Activated CD4-positive, alpha-beta memory T cell treated with anti-CD3 and anti-CD28 coated beads for 36 hours (primary cell): ENCODE data around the gene RPL13A. TPM values are rescaled to one million over a fixed set of nuclear protein-coding genes. Genes with fewer than 3 reads are reported as not detected.
A peak's percentile ranks its signal among the peaks of the same experiment; 100 is the strongest.

ENCODE experiments used
- CTCF ChIA-PET: fragments of 350-600 bp; sonication (Branson Sonifier 250); formaldehyde crosslinking; loops from one replicate; lab custom pipeline; 2021; ENCODE audit warnings: antibody characterized with exemption, inconsistent platforms; lab: Charles Lee
- POLR2A ChIA-PET: fragments of 350-600 bp; sonication (Branson Sonifier 250); formaldehyde crosslinking; loops from one replicate; lab custom pipeline; 2021; ENCODE audit warnings: antibody characterized with exemption; lab: Charles Lee
- DNase-seq: peaks from one replicate; pipeline ENCODE4 v3.0.0-alpha.2; 2020
- H3K27ac Mint-ChIP-seq: one replicate; pipeline ENCODE4 v1.8.0; 2021; ENCODE audit warnings: mixed read lengths
- H3K27me3 Mint-ChIP-seq: one replicate; pipeline ENCODE4 v1.8.0; 2021; ENCODE audit warnings: mixed read lengths
- H3K36me3 Mint-ChIP-seq: one replicate; pipeline ENCODE4 v1.8.0; 2021; ENCODE audit warnings: mixed read lengths
- H3K4me1 Mint-ChIP-seq: one replicate; pipeline ENCODE4 v1.8.0; 2021; ENCODE audit warnings: low read depth, mixed read lengths
- H3K4me3 Mint-ChIP-seq: one replicate; pipeline ENCODE4 v1.8.0; 2021; ENCODE audit warnings: mild to moderate bottlenecking, mixed read lengths
- H3K9me3 Mint-ChIP-seq: one replicate; pipeline ENCODE4 v1.8.0; 2021; ENCODE audit warnings: mixed read lengths
- intact Hi-C: fragments of 100-400 bp; cut with micrococcal nuclease; formaldehyde crosslinking; loops from one replicate; pipeline ENCODE4 v1.15.1; 2023
- total RNA-seq, 2 experiments: library from RNA; stranded (reverse); gene quantifications; one replicate each; pipeline ENCODE4 v1.2.3, GENCODE V29; 2021

RPL13A gene
- total RNA-seq, 2 experiments from 2014 or later = 4,276 to 4,379 TPM

DNA sequence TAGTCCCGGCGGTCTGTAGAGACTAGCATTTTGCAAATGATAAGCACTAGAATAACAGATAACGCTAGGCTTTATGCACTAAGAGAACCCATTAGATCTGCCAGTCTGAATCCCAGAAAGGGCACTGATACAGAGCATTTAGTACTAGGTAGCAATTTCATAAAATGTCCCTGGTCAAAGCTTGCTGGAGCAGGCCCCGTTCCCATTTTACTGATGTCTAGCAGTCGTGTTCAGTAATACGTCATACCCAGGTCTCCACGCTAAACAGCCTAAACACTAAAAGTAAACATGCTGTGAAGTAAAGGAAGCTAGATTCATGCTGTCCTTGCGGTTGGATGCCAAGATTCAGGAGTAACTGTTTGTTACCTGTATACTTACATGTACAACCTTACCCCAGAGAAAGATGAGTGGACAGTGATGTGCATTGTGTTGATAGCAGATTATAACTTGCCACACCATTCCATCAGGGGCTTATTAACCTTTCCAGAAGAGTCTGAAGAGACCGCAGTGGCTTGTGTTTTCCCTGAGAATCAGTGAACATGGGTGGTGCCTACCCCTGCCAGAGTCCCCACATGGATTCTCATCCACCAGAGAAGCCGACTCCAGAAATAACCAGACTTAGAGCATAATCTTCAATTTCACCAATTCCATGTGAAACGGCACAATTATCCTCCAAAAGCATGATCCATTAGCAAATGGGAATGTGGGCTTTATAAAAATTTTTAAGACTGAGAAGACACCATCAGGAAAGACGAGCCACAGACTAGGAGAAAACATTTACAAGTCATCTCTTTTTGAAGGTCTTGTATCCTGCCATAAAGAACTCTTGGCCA is 5.4 kb downstream of the RPL13A start:
- Mint-ChIP-seq H3K27ac (peak overlapping the region; percentile 84), H3K9me3 (no peaks in the 10 kb centered on the region), H3K27me3 (no peaks in the 10 kb centered on the region), H3K4me3 (peak overlapping the region; percentile 36), H3K4me1 (peaks cover 30% of the 10 kb centered on the region), H3K36me3 (peaks cover 69% of the 10 kb centered on the region)
- DNase-seq = no peak
- ChIA-PET CTCF (interaction anchor here (1.0 kb wide), 1 partner anchor 76 kb away, joined by 3 read pairs; no protein-coding TSS in a partner anchor), POLR2A (interaction anchor here (0.7 to 1.8 kb wide), 6 partner anchors 10 to 61 kb away, joined by 3 to 5 read pairs (median 4); partner anchors contain the start of gene PIH1D1)
- intact Hi-C loops = no loop called here

DNA sequence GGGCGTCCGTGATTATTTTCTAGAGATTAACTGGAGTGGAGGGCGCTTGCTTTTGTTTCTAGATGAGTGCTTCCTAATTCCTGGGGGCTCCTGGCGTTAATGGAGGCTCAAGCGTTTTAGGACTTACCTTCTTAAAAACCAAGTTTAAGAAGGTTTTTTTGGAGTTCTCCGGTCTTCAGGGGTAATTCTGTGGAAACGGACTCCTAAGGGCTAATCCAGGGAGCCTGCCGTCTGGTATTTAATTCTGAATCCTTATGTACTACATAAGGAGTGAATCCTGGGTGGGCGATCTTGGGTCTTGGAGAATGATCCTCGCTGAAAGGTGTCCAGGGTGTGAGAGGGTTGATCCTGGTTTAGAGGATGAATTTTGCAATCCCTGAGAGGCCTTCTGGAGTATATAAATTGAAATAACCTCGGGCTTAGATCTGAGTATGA is 9.2 kb downstream of the RPL13A start:
- Mint-ChIP-seq H3K4me1 (peaks cover 47% of the 10 kb centered on the region), H3K36me3 (peaks cover 60% of the 10 kb centered on the region), H3K27ac (peak overlapping the region; percentile 97), H3K9me3 (no peaks in the 10 kb centered on the region), H3K4me3 (peak overlapping the region; percentile 92), H3K27me3 (no peaks in the 10 kb centered on the region)
- ChIA-PET CTCF (interaction anchor here (1.0 to 1.5 kb wide), 2 partner anchors 73 to 75 kb away, joined by 3 to 7 read pairs; no protein-coding TSS in a partner anchor), POLR2A (interaction anchor here (0.9 to 1.9 kb wide), 4 partner anchors 21 to 181 kb away, joined by 3 to 12 read pairs (median 4); partner anchors contain the start of gene PRMT1)
- no peak for DNase-seq
- intact Hi-C loops = loop anchor here (1.0 to 5.0 kb wide), 7 partner anchors 9 to 381 kb away; partner anchors contain the start of genes AKT1S1, ALDH16A1, FLT3LG and FUZ

DNA sequence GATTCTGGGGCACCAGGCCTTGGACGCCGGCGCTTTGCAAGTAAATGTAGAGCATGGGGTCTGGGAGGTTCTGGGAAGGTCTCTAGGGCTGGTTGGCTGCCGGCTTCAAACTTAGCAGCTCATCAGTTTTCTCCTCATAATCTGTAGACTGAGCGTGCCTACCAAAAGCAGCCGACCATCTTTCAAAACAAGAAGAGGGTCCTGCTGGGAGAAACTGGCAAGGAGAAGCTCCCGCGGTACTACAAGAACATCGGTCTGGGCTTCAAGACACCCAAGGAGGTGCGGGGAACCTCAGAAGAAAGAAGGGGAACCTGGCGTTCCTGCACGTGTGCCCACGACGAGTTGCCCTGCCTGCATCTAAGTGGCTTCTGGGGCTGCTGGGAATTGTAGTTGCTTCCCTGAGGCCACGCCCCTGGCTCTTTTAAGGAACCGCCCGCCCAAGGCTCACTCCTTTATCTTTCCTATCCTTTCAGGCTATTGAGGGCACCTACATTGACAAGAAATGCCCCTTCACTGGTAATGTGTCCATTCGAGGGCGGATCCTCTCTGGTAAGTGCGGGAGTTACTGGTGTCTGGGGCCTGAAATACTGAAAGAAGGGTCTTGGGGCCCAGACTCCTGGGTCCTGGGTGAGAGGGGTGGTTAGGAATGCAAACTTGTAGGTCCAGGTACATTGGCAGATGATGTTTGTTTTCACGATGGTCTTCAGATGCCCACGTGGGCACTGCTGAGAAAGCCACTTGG is 9.8 kb downstream of the RPL13A start:
- peaks cover 49% of the 10 kb centered on the region for H3K4me1 Mint-ChIP-seq
- peak; percentile 83 for DNase-seq

DNA sequence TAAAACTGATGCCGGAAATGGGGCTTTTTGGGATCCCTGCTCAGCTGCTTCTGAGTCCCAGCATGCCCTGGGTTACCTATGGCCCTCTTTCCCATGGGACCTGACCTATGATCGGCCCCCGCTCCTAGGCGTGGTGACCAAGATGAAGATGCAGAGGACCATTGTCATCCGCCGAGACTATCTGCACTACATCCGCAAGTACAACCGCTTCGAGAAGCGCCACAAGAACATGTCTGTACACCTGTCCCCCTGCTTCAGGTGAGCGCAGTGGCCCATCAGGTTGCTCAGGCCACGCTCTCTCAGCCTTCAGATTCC is 10.3 kb downstream of the RPL13A start:
- CTCF ChIA-PET = interaction anchor here (1.4 kb wide), 1 partner anchor 9 kb away, joined by 3 read pairs; no protein-coding TSS in a partner anchor

More for the DNA sequence above, 9.8 kb downstream of the RPL13A start:
- Mint-ChIP-seq H3K36me3 (peaks cover 53% of the 10 kb centered on the region), H3K27me3 (no peaks in the 10 kb centered on the region), H3K9me3 (no peaks in the 10 kb centered on the region), H3K27ac (peak overlapping the region; percentile 97), H3K4me3 (peak overlapping the region; percentile 92)
- intact Hi-C loops = loop anchor here (2.0 to 5.0 kb wide), 3 partner anchors 180 to 380 kb away; partner anchors contain the start of genes AKT1S1, FUZ, PRMT1 and TBC1D17
- POLR2A ChIA-PET = interaction anchor here (0.6 to 1.9 kb wide), 2 partner anchors 61 to 180 kb away, joined by 3 to 12 read pairs; partner anchors contain the start of gene PRMT1
- CTCF ChIA-PET = interaction anchor here (1.0 to 1.4 kb wide), 2 partner anchors 10 to 75 kb away, joined by 3 read pairs; no protein-coding TSS in a partner anchor

DNA sequence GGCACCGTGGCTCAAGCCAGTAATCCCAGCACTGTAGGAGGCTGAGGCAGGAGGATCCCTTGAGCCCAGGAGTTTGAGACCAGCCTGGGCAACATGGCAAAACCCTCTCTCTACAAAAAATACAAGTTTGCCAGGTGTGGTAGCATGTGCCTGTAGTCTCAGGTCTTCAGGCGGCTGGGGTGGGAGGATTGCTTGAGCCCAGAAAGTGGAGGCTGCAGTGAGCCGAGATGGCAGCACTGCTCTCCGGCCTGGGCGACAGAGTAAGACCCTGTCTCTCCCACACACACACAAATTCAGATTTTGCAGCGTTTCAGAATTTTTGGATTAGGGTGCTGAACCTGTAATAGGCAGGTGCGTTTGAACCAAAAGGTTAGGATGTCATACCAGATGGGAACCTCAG is 11.1 kb downstream of the RPL13A start:
- Mint-ChIP-seq H3K27ac (peak overlapping the region; percentile 97), H3K4me1 (peaks cover 50% of the 10 kb centered on the region), H3K9me3 (no peaks in the 10 kb centered on the region), H3K36me3 (peaks cover 44% of the 10 kb centered on the region), H3K27me3 (no peaks in the 10 kb centered on the region), H3K4me3 (peak overlapping the region; percentile 92)
- intact Hi-C loops = loop anchor here (5.0 kb wide), 2 partner anchors 314 to 379 kb away; partner anchors contain the start of genes AKT1S1, FUZ and TBC1D17
- DNase-seq = no peak
- ChIA-PET CTCF (interaction anchor here (1.3 to 2.2 kb wide), 4 partner anchors 8 to 179 kb away, joined by 3 to 22 read pairs (median 3); no protein-coding TSS in a partner anchor), POLR2A (interaction anchor here (1.0 to 2.0 kb wide), 4 partner anchors 29 to 81 kb away, joined by 3 to 9 read pairs (median 4); partner anchors contain the start of gene NOSIP)

More for the DNA sequence above, 10.3 kb downstream of the RPL13A start:
- H3K9me3 Mint-ChIP-seq = no peaks in the 10 kb centered on the region
- POLR2A ChIA-PET = interaction anchor here (0.6 to 1.0 kb wide), 2 partner anchors 56 to 61 kb away, joined by 3 read pairs; no protein-coding TSS in a partner anchor
- H3K27ac Mint-ChIP-seq = peak overlapping the region; percentile 97
- no peaks in the 10 kb centered on the region for H3K27me3 Mint-ChIP-seq
- intact Hi-C loops = loop anchor here (2.0 to 5.0 kb wide), 3 partner anchors 179 to 380 kb away; partner anchors contain the start of genes AKT1S1, FUZ, PRMT1 and TBC1D17
- H3K36me3 Mint-ChIP-seq = peaks cover 48% of the 10 kb centered on the region
- H3K4me3 Mint-ChIP-seq = peak overlapping the region; percentile 92
- H3K4me1 Mint-ChIP-seq = peaks cover 52% of the 10 kb centered on the region
- peak; percentile 39 for DNase-seq

DNA sequence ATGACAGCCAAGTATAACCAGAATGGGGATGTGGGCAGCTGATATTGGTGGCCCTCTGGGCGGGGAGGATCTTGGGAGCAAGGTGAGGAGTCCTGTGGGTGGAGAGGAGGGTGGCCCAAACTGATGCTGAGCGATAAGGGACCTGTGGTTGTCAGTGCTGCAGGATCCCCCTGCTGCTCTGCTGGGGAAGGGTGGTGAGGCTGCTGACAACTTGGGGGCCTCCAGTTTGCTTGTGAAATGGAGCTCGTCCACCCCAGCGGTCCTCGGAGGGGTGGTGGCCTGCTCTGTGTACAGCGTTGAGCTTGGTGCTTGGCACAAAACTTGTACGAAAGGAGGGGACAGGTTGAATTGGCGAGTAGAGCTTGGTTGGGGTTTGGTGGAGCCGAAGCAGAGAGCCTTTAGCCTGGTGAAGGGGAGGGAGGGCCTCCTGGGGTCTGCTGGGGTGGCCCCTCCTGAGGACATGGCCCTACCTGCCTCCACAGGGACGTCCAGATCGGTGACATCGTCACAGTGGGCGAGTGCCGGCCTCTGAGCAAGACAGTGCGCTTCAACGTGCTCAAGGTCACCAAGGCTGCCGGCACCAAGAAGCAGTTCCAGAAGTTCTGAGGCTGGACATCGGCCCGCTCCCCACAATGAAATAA is 11.7 kb downstream of the RPL13A start:
- peaks cover 49% of the 10 kb centered on the region for H3K4me1 Mint-ChIP-seq
- POLR2A ChIA-PET = interaction anchor here (0.6 to 2.0 kb wide), 6 partner anchors 30 to 81 kb away, joined by 3 to 9 read pairs (median 4); partner anchors contain the start of gene NOSIP
- no peaks in the 10 kb centered on the region for H3K9me3 Mint-ChIP-seq
- H3K4me3 Mint-ChIP-seq = peak overlapping the region; percentile 92
- peaks cover 44% of the 10 kb centered on the region for H3K36me3 Mint-ChIP-seq
- peak; percentile 60 for DNase-seq
- intact Hi-C loops = loop anchor here (5.0 kb wide), 2 partner anchors 313 to 378 kb away; partner anchors contain the start of genes AKT1S1, FUZ and TBC1D17
- CTCF ChIA-PET = interaction anchor here (1.3 to 2.2 kb wide), 3 partner anchors 10 to 179 kb away, joined by 3 to 22 read pairs (median 3); no protein-coding TSS in a partner anchor
- peak overlapping the region; percentile 97 for H3K27ac Mint-ChIP-seq
- no peaks in the 10 kb centered on the region for H3K27me3 Mint-ChIP-seq

DNA sequence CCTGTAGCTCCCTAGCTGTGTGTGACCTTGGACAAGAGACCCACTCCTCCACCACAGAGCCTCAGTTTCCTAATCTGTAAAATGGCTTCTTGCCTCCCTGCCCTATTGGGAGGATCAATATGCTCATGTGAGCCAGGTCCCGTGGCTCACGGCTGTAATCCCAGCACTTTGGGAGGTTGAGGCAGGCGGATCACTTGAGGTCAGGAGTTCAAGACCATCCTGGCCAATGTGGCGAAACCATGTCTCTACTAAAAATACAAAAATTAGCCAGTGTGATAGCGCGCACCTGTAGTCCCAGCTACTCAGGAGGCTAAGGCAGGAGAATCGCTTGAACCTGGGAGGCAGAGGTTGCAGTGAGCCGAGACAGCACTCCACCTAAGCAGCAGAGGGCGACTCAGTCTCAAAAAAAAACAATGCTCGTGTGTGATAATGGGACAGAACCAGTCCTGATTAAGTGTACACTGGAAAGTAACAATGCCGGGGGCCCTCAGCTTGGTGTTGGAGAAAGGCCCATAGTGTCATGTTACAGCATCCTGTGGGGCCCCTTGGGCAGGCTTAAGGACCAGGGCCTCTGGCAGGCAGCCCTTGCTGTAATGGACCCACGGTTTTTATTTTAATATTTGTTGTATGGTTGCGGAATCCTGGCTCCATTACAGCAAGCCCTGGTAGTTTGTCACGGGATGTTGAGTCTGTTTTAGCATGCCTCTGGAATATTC is 15.6 kb downstream of the RPL13A start:
- intact Hi-C loops = loop anchor here (1.0 kb wide), 1 partner anchor 44 kb away; no protein-coding TSS in a partner anchor
- no peak overlapping the region for H3K4me3 Mint-ChIP-seq
- CTCF ChIA-PET = interaction anchor here (0.6 to 10.8 kb wide), 17 partner anchors 8 to 180 kb away, joined by 3 to 216 read pairs (median 6); partner anchors contain the start of gene RCN3
- H3K27ac Mint-ChIP-seq = peak overlapping the region; percentile 51
- H3K36me3 Mint-ChIP-seq = peaks cover 25% of the 10 kb centered on the region
- peak; percentile 64 for DNase-seq
- no peaks in the 10 kb centered on the region for H3K27me3 Mint-ChIP-seq
- POLR2A ChIA-PET = interaction anchor here (0.6 to 1.1 kb wide), 2 partner anchors 10 to 30 kb away, joined by 3 to 4 read pairs; no protein-coding TSS in a partner anchor
- H3K9me3 Mint-ChIP-seq = no peaks in the 10 kb centered on the region
- H3K4me1 Mint-ChIP-seq = peaks cover 45% of the 10 kb centered on the region

DNA sequence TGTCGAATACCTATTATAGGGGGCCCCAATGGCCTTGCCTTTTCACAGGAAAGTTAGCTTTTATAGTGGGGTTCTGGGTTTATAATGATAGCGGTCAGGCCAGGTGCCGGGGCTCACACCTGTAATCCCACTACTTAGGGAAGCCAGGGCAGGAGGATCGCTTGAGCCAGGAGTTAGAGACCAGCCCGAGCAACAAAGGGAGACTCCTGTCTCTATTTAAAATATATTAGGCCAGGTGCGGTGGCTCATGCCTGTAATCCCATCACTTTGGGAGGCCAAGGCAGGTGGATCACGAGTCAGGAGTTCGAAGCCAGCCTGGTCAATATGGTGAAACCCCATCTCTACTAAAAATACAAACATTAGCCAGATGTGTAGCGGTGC is 16.2 kb downstream of the RPL13A start:
- CTCF ChIA-PET = interaction anchor here (0.6 to 10.8 kb wide), 16 partner anchors 8 to 180 kb away, joined by 3 to 216 read pairs (median 6); partner anchors contain the start of gene RCN3
- Mint-ChIP-seq H3K27ac (no peak overlapping the region), H3K36me3 (peaks cover 20% of the 10 kb centered on the region), H3K4me1 (peaks cover 41% of the 10 kb centered on the region), H3K27me3 (no peaks in the 10 kb centered on the region), H3K4me3 (no peak overlapping the region), H3K9me3 (no peaks in the 10 kb centered on the region)
- intact Hi-C loops = loop anchor here (1.0 kb wide), 1 partner anchor 44 kb away; no protein-coding TSS in a partner anchor
- no peak for DNase-seq
- POLR2A ChIA-PET = interaction anchor here (0.6 to 1.1 kb wide), 2 partner anchors 11 to 31 kb away, joined by 3 to 4 read pairs; no protein-coding TSS in a partner anchor

DNA sequence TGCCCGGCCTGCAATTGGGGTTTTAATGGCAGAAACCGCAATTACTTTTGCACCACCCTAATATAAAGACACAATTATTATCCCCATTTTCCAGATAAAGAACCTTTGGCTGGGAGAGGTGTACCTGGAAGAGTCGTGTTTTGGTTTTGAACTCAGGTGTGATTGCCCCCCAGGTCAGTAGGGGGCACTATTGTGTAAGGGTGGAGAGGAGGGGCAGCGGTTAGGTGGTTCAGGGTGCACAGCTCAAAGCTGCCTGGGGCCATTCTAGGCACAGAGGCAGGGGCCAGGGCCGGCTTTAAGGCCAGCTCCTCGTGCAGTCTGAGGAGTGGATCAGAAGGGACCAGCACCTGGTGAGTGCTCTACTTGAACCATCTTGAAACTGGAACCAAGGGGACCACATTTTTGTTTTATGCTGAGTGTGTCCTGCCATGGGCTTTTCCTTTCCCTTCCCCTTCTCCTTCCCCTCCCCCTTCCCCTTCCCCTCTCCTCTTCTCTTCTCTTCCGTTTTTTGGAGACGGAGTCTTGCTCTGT is 19.2 kb downstream of the RPL13A start:
- intact Hi-C loops = loop anchor here (1.0 kb wide), 1 partner anchor 64 kb away; no protein-coding TSS in a partner anchor
- Mint-ChIP-seq H3K36me3 (no peaks in the 10 kb centered on the region), H3K27ac (peak overlapping the region; percentile 65), H3K27me3 (no peaks in the 10 kb centered on the region), H3K4me3 (peak overlapping the region; percentile 16), H3K4me1 (peaks cover 19% of the 10 kb centered on the region), H3K9me3 (no peaks in the 10 kb centered on the region)
- CTCF ChIA-PET = interaction anchor here (0.6 to 10.8 kb wide), 24 partner anchors 9 to 181 kb away, joined by 3 to 216 read pairs (median 6); partner anchors contain the start of genes NOSIP and RCN3
- peak; percentile 87 for DNase-seq
- POLR2A ChIA-PET = no interaction called here
